CD14-positive monocyte (primary cell): ENCODE measurements around the gene JMJD7. TPM values are rescaled to one million over a fixed set of nuclear protein-coding genes. Genes with fewer than 3 reads are reported as not detected.

Experiments used
- DNase-seq, 3 donors: peaks; one replicate each; pipeline ENCODE4 v3.0.0-alpha.2; 2011 to 2022
- H2AFZ ChIP-seq: 2 replicates; pipeline ENCODE4 v1.6.0; 2012; ENCODE audit warnings: mild to moderate bottlenecking, low read depth, low read length, inconsistent platforms; ENCODE audit not compliant: insufficient read depth, poor library complexity, severe bottlenecking
- H3K27ac ChIP-seq, 2 donors: 1 replicate in 1 of 2; 2 replicates in 1 of 2; pipeline ENCODE4 v1.5.1; 2012 to 2013; ENCODE audit warnings: low read length in 2 of 2, control low read depth in 1 of 2, inconsistent platforms in 1 of 2, low read depth in 1 of 2, mild to moderate bottlenecking in 1 of 2
- H3K27me3 ChIP-seq, 2 donors: one replicate each; pipeline versions ENCODE4 v1.6.0 to v1.6.1; 2011 to 2013; ENCODE audit warnings: low read length in 2 of 2; ENCODE audit not compliant: control insufficient read depth in 2 of 2, insufficient read depth in 2 of 2
- H3K36me3 ChIP-seq, 2 donors: replicated peaks in 1 of 2; 1 replicate in 1 of 2; 2 replicates in 1 of 2; pipeline versions ENCODE4 v1.5.1 to v1.6.1; 2012 to 2013; ENCODE audit warnings: low read length in 2 of 2, control low read depth in 1 of 2, inconsistent platforms in 1 of 2, mild to moderate bottlenecking in 1 of 2; ENCODE audit not compliant: insufficient read depth in 2 of 2, control insufficient read depth in 1 of 2
- H3K4me1 ChIP-seq, 2 donors: 1 replicate in 1 of 2; 2 replicates in 1 of 2; pipeline versions ENCODE4 v1.5.1 to v1.6.1; 2012 to 2013; ENCODE audit warnings: low read length in 2 of 2, control low read depth in 1 of 2, inconsistent platforms in 1 of 2, mild to moderate bottlenecking in 1 of 2, moderate library complexity in 1 of 2; ENCODE audit not compliant: insufficient read depth in 2 of 2, control insufficient read depth in 1 of 2
- H3K4me2 ChIP-seq: replicated peaks from 2 replicates; pipeline ENCODE3; 2012; ENCODE audit warnings: low read length, moderate library complexity, mild to moderate bottlenecking; ENCODE audit not compliant: poor library complexity, severe bottlenecking; ENCODE audit errors: extremely low read depth
- H3K4me3 ChIP-seq, 3 experiments: fragments of 200-600 bp in 1 of 3; sonication (generic) in 1 of 3; replicated peaks in 1 of 3; 1 replicate in 2 of 3; 2 replicates in 1 of 3; pipeline ENCODE4 v1.5.1; 2011 to 2013; ENCODE audit warnings: low read length in 3 of 3, mild to moderate bottlenecking in 3 of 3, control low read depth in 2 of 3, low read depth in 2 of 3, inconsistent platforms in 1 of 3, moderate library complexity in 1 of 3
- H3K79me2 ChIP-seq: 2 replicates; pipeline ENCODE4 v1.6.0; 2012; ENCODE audit warnings: mild to moderate bottlenecking, control low read depth, inconsistent platforms, low read length, moderate library complexity; ENCODE audit not compliant: insufficient read depth
- H3K9ac ChIP-seq: 2 replicates; pipeline ENCODE4 v1.6.0; 2017; ENCODE audit warnings: low read length, mild to moderate bottlenecking; ENCODE audit not compliant: insufficient read depth, poor library complexity, severe bottlenecking
- H3K9me3 ChIP-seq, 2 donors: replicated peaks in 1 of 2; 1 replicate in 1 of 2; 2 replicates in 1 of 2; pipeline versions ENCODE4 v1.5.1 to v1.6.1; 2012 to 2013; ENCODE audit warnings: low read length in 2 of 2, control low read depth in 1 of 2; ENCODE audit not compliant: control insufficient read depth in 1 of 2, insufficient read depth in 1 of 2
- H4K20me1 ChIP-seq: 2 replicates; pipeline ENCODE4 v1.6.0; 2012; ENCODE audit warnings: mild to moderate bottlenecking, low read length, control low read depth, moderate library complexity; ENCODE audit not compliant: insufficient read depth
- H3K27ac Mint-ChIP-seq, 7 donors: one replicate each; pipeline ENCODE4 v1.8.0; 2020; ENCODE audit warnings: mild to moderate bottlenecking in 7 of 7, mixed read lengths in 7 of 7, moderate library complexity in 6 of 7, inconsistent platforms in 2 of 7
- H3K27me3 Mint-ChIP-seq, 3 donors: one replicate each; pipeline ENCODE4 v1.8.0; 2021 to 2022; ENCODE audit warnings: low read depth in 3 of 3, mild to moderate bottlenecking in 3 of 3, mixed read lengths in 3 of 3, moderate library complexity in 3 of 3, inconsistent platforms in 1 of 3
- H3K36me3 Mint-ChIP-seq, 2 donors: one replicate each; pipeline ENCODE4 v1.8.0; 2020; ENCODE audit warnings: mixed read lengths in 2 of 2, inconsistent platforms in 1 of 2, mild to moderate bottlenecking in 1 of 2
- H3K4me1 Mint-ChIP-seq: one replicate; pipeline ENCODE4 v1.8.0; 2020; ENCODE audit warnings: mild to moderate bottlenecking, mixed read lengths
- H3K4me3 Mint-ChIP-seq, 2 donors: one replicate each; pipeline ENCODE4 v1.8.0; 2020; ENCODE audit warnings: mild to moderate bottlenecking in 2 of 2, mixed read lengths in 2 of 2, moderate library complexity in 1 of 2
- H3K9me3 Mint-ChIP-seq, 7 donors: one replicate each; pipeline ENCODE4 v1.8.0; 2020 to 2022; ENCODE audit warnings: mixed read lengths in 7 of 7, mild to moderate bottlenecking in 6 of 7, moderate library complexity in 6 of 7, inconsistent platforms in 2 of 7
- CTCF ChIP-seq: fragments of 200-600 bp; IDR thresholded peaks from one replicate; pipeline ENCODE4 v1.8.0; 2022; ENCODE audit warnings: antibody characterized with exemption, mild to moderate bottlenecking
- WGBS: methylation state at CpG from one replicate; pipeline ENCODE4 v1.1.5; 2013; ENCODE audit warnings: missing lambda C conversion rate; ENCODE audit not compliant: insufficient coverage; 5-methylcytosine and 5-hydroxymethylcytosine counted together
- intact Hi-C, 2 donors: fragments of 100-400 bp; cut with micrococcal nuclease; formaldehyde crosslinking; loops; one replicate each; pipeline versions ENCODE4 v1.15.0 to v1.15.1; 2023
- polyA plus RNA-seq, 3 donors: library from polyadenylated mRNA; depleted of rRNA in 1 of 3; unstranded in 2 of 3; stranded (reverse) in 1 of 3; fragments of 300-500 nt in 2 of 3; fragments of >200 nt in 1 of 3; fragmentation: Illumina TruSeq in 2 of 3; gene quantifications; 1 replicate in 2 of 3; 2 replicates in 1 of 3; pipeline ENCODE4 v1.2.3, GENCODE V29; 2012 to 2021

JMJD7 gene
- polyA plus RNA-seq, 3 donors: 11.3 to 18.8 (median 15.2) TPM

- peaks cover 0 to 3% (median 2%) of the 10 kb centered on the region in 3 donors for H3K27me3 Mint-ChIP-seq
- Histone ChIP-seq H4K20me1 (peaks cover 4% of the 10 kb centered on the region), H2AFZ (no peak overlapping the region), H3K27ac (no peak overlapping the region), H3K9me3 (no peaks in the 10 kb centered on the region), H3K4me3 (no peak overlapping the region), H3K36me3 (peaks cover 65 to 85% of the 10 kb centered on the region in 2 donors), H3K9ac (no peak overlapping the region), H3K27me3 (no peaks in the 10 kb centered on the region), H3K4me1 (no peaks in the 10 kb centered on the region), H3K79me2 (no peaks in the 10 kb centered on the region), H3K4me2 (no peak overlapping the region)
- intact Hi-C loops: no loop called here
- H3K4me3 Mint-ChIP-seq: no peak overlapping the region
- H3K4me1 Mint-ChIP-seq: no peaks in the 10 kb centered on the region
- H3K9me3 Mint-ChIP-seq: no peaks in the 10 kb centered on the region
- no peak overlapping the region for H3K27ac Mint-ChIP-seq
- peaks cover 59 to 79% of the 10 kb centered on the region in 2 donors for H3K36me3 Mint-ChIP-seq
- TF ChIP-seq CTCF: no peak
- 72% methylated on average over 4 of the region's 10 CpGs for WGBS
- DNase-seq: no peak
Observed at GRCh38 chr15:41843571-41843970, 15.7 kb downstream of the JMJD7 start.

- H3K27me3 Mint-ChIP-seq: peaks cover 0 to 3% (median 2%) of the 10 kb centered on the region in 3 donors
- Histone ChIP-seq H3K27ac (no peak overlapping the region), H3K9ac (no peak overlapping the region), H4K20me1 (no peaks in the 10 kb centered on the region), H3K4me1 (no peaks in the 10 kb centered on the region), H3K79me2 (no peaks in the 10 kb centered on the region), H3K36me3 (peaks cover 69 to 89% of the 10 kb centered on the region in 2 donors), H2AFZ (no peak overlapping the region), H3K4me2 (no peak overlapping the region), H3K27me3 (no peaks in the 10 kb centered on the region), H3K4me3 (no peak overlapping the region), H3K9me3 (no peaks in the 10 kb centered on the region)
- no peak for TF ChIP-seq CTCF
- H3K4me3 Mint-ChIP-seq: no peak overlapping the region
- no peak for DNase-seq
- H3K4me1 Mint-ChIP-seq: no peaks in the 10 kb centered on the region
- intact Hi-C loops: no loop called here
- no peaks in the 10 kb centered on the region for H3K9me3 Mint-ChIP-seq
- peaks cover 67 to 86% of the 10 kb centered on the region in 2 donors for H3K36me3 Mint-ChIP-seq
- WGBS: 89% methylated on average over 9 of the region's 12 CpGs
- H3K27ac Mint-ChIP-seq: peak overlapping the region in 1 of 7 donors; percentile 68
Observed at GRCh38 chr15:41844814-41845213, 16.9 kb downstream of the JMJD7 start.
